ENCODE measurements around the gene U2AF1L4. TPM values are rescaled to one million over a fixed set of nuclear protein-coding genes. Genes with fewer than 3 reads are reported as not detected.

U2AF1L4 gene
- total RNA-seq, 2 experiments from 2014 or later: 24.9 to 26.6 TPM

DNA sequence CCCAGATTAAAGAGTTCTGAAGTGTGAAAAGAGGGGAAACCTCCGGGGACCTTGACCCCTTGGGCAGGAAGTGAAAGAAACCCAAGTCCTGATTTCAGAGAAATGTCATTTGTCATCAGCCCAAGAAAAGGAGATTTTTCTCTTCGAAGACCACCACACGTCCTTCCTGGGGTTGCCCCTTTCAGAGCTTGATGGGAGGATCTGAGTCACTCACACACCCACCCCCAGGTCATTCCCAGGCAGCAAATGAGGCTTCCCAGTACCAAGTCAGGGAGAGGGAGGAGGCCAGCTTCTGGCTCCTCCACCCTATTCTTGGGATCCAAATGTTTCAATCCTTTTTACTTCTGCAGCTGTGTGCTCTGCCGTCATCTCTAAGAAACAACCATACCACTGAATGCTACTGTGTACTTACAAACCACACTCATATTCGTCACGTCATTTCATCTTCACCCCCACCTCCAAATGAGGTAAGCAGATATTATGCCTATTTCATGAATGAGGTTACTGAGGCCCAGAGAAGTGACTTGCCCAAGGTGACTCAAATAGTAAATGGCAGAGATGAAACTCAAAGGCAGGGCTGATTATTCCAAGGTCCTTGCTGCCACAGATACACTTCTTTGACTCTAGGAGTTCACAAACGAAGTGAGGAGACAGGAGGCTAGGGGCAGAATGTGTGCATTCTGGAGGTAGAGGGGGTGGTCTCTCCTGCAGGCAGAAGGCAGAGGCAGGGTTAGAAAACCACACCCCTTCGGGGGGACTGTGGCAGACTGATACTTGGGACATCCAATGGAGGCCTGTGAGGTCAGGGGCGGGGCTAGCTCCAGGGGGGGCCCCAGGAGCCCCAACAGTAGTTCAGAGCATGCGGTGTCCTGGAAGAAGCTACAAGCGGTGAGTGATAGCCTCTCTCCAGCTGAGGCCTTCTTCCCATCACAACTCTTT lies 32.4 kb downstream of the U2AF1L4 start:
- POLR2A ChIA-PET: interaction anchor here (0.6 to 6.2 kb wide), 9 partner anchors 9 to 366 kb away, joined by 3 to 56 read pairs (median 8); partner anchors contain the start of genes IGFLR1, PSENEN and U2AF1L4

DNA sequence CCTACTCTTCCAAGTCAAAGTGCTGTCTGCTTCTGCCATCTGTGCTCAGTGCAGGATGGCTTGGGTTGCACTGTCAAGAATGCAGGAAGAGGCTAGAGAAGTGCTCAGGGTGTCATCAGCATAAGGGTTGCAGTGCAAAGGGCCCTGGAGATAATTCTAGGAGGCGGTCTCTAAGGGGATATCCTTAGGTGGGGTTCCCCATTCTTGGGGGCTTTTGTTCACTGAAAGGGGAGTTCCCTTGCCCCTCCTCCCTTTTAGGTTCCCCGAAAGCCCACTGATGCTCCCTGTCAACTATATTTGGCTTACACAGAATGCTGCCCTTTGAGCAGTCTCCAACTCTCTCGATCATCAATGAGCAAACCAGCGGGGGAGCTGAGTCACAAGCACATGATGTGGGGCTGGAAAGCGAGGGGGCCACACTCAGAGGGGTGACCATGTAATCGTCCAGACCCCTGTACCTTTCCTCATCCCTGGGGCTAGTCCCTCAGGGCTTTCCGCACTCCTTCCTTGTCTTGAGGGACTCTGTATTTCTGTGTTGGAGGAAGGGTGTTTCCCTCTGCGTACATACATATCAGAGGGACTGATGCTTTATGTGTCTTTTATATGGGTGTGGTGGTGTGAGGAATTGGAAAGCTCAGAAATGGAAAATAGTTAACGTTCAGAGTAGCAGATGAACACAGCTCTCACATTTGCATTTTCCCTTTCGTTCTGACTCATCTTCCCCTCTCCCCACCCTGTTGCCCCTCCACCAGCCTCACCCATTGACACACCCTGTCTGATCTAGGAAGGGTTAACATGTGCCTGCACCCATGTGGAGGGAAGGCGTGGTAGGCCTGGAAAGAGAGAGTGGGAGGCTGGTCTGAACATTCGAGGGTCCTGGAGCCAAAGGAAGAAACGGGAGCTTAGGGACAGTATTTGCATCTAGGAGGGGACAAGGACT lies 34.2 kb downstream of the U2AF1L4 start:
- CTCF ChIA-PET: interaction anchor here (0.7 to 6.6 kb wide), 7 partner anchors 11 to 364 kb away, joined by 3 to 67 read pairs (median 3); partner anchors contain the start of genes LIN37 and ZBTB32
- POLR2A ChIA-PET: interaction anchor here (0.8 to 6.2 kb wide), 9 partner anchors 8 to 159 kb away, joined by 3 to 56 read pairs (median 4); partner anchors contain the start of genes IGFLR1, LIN37, PSENEN and U2AF1L4

More for the DNA sequence above, 32.4 kb downstream of the U2AF1L4 start:
- CTCF ChIA-PET: interaction anchor here (1.1 to 6.6 kb wide), 7 partner anchors 13 to 193 kb away, joined by 3 to 67 read pairs (median 9); partner anchors contain the start of genes IGFLR1, LIN37 and ZBTB32

- ChIA-PET POLR2A (no interaction called here), CTCF (interaction anchor here (0.5 to 1.4 kb wide), 2 partner anchors 10 to 14 kb away, joined by 4 read pairs; no protein-coding TSS in a partner anchor)
These were observed 36.8 kb downstream of the U2AF1L4 start for GRCh38 chr19:35708391-35708790.

GRCh38 chr19:35704218-35704617 lies 41.0 kb downstream of the U2AF1L4 start, which contains the start of gene ZBTB32:
TSS of gene ZBTB32 (plus strand) at chr19:35704558. CDS start at chr19:35714627, 10,069 bp downstream.
- POLR2A ChIA-PET: interaction anchor here (2.6 kb wide), 1 partner anchor 36 kb away, joined by 7 read pairs; no protein-coding TSS in a partner anchor
- CTCF ChIA-PET: interaction anchor here (0.6 to 8.5 kb wide), 4 partner anchors 9 to 192 kb away, joined by 3 to 67 read pairs (median 3); no protein-coding TSS in a partner anchor

DNA sequence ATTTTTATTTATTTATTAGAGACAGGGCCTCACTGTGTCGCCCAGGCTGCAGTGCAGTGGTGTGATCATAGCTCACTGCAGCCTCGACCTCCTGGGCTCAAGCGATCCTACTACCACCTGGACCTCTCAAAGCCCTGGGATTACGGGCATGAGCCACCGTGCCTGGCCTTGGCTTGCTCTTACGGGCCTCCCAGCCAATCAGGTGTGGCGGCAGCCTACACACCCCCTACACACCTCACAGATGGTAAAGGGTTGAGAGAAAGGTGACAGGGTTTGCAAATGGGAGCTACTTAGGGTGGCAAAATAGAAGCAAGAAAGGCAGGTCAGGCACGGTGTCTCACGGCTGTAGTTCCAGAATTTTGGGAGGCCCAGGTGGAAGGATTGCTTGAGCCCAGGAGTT lies 41.9 kb downstream of the U2AF1L4 start:
- ChIA-PET POLR2A (interaction anchor here (1.5 to 2.6 kb wide), 3 partner anchors 10 to 37 kb away, joined by 7 to 56 read pairs (median 8); no protein-coding TSS in a partner anchor), CTCF (interaction anchor here (0.7 to 8.5 kb wide), 4 partner anchors 9 to 193 kb away, joined by 3 to 67 read pairs (median 6); no protein-coding TSS in a partner anchor)

GRCh38 chr19:35702223-35703012 lies 42.8 kb downstream of the U2AF1L4 start:
- CTCF ChIA-PET: interaction anchor here (0.7 to 8.5 kb wide), 6 partner anchors 8 to 46 kb away, joined by 3 to 67 read pairs (median 4); partner anchors contain the start of gene LIN37
- POLR2A ChIA-PET: interaction anchor here (0.8 to 2.6 kb wide), 7 partner anchors 11 to 55 kb away, joined by 3 to 56 read pairs (median 7); partner anchors contain the start of genes PSENEN and U2AF1L4

DNA sequence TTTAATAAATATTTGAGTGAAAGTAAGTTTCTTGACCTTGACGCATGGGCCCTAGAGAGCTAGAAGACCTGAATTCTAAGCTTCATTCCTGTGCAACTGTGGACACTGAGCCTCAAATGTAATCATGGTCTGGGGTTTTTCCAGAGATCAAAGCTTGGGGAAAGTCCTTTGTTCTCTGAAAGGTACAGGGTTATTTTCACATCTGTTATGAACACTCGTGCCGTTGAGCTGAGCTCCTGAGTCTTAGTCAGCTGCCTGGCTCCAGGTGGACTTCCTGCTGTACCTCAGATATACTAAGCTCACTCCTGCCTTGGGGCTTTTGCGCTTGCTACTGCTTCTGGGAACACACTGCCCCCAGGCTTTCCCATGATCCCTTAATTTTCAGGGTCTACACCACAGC lies 48.4 kb downstream of the U2AF1L4 start:
- ChIA-PET CTCF (interaction anchor here (2.8 to 8.5 kb wide), 3 partner anchors 16 to 123 kb away, joined by 10 to 67 read pairs (median 17); no protein-coding TSS in a partner anchor), POLR2A (interaction anchor here (0.5 kb wide), 1 partner anchor 123 kb away, joined by 3 read pairs; no protein-coding TSS in a partner anchor)

DNA sequence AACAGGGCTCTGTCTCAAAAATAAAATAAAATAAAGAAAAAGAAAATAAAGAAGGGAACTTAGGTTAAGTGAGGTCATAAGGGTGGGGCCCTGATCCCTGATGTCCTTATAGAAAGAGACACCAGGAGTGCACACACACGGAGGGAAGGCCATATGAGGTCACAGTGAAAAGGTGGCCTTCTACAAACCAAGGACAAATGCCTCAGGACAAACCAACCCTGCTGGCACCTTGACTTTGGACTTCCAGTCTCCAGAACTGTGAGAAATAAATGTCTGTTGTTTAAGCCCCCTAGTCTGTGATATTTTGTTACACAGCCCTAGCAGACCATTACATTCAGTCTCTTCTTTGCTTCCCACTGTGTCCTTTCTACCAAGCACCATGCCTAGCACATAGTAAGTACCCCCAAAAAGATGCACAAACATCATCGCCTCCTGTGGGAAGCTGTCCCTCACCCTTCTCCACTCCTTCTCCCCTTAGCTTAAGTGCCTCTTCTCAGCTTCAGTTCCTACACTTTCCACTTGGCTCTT lies 49.3 kb downstream of the U2AF1L4 start:
- CTCF ChIA-PET: interaction anchor here (2.8 to 8.5 kb wide), 3 partner anchors 17 to 124 kb away, joined by 10 to 67 read pairs (median 17); no protein-coding TSS in a partner anchor

GRCh38 chr19:35693835-35694599 lies 51.2 kb downstream of the U2AF1L4 start:
- POLR2A ChIA-PET: interaction anchor here (0.6 to 0.7 kb wide), 2 partner anchors 28 to 192 kb away, joined by 3 to 4 read pairs; no protein-coding TSS in a partner anchor

More for the DNA sequence above, 49.3 kb downstream of the U2AF1L4 start:
- POLR2A ChIA-PET: no interaction called here

GRCh38 chr19:35693422-35693821 lies 51.8 kb downstream of the U2AF1L4 start:
- POLR2A ChIA-PET: no interaction called here
- CTCF ChIA-PET: interaction anchor here (0.7 to 2.2 kb wide), 10 partner anchors 9 to 197 kb away, joined by 3 to 9 read pairs (median 6); partner anchors contain the start of gene LIN37

More at GRCh38 chr19:35693835-35694599, 51.2 kb downstream of the U2AF1L4 start:
- CTCF ChIA-PET: interaction anchor here (0.6 to 2.8 kb wide), 20 partner anchors 8 to 181 kb away, joined by 3 to 35 read pairs (median 4); partner anchors contain the start of genes IGFLR1, KIRREL2, LIN37 and PSENEN

Other genes starting within 250 kb of the U2AF1L4 start
- gene DMKN, start 231.8 kb downstream of the U2AF1L4 start, total RNA-seq: 1 to 10 TPM in 1 of 2 experiments, under 1 TPM in 1; 0.65 to 2.0 TPM
- not detected for gene SBSN, start 217.1 kb downstream of the U2AF1L4 start, total RNA-seq
- not detected for gene GAPDHS, start 212.0 kb downstream of the U2AF1L4 start, total RNA-seq
- gene TMEM147, start 199.8 kb downstream of the U2AF1L4 start, total RNA-seq: 100 to 1,000 TPM; 106 to 110 TPM
- not detected for gene ATP4A, start 181.8 kb downstream of the U2AF1L4 start, total RNA-seq
- not detected for gene PMIS2, start 159.2 kb downstream of the U2AF1L4 start, total RNA-seq
- 10 to 100 TPM; 38.8 to 40.9 TPM for gene HAUS5, start 132.7 kb downstream of the U2AF1L4 start, total RNA-seq
- 100 to 1,000 TPM; 102 to 104 TPM for gene RBM42, start 116.4 kb downstream of the U2AF1L4 start, total RNA-seq
- gene ETV2, start 103.7 kb downstream of the U2AF1L4 start, total RNA-seq: 1 to 10 TPM; 2.0 to 2.1 TPM
- 100 to 1,000 TPM; 426 to 431 TPM for gene COX6B1, start 97.1 kb downstream of the U2AF1L4 start, total RNA-seq
- under 1 TPM; 0.23 to 0.38 TPM for gene UPK1A, start 78.9 kb downstream of the U2AF1L4 start, total RNA-seq
- gene ZBTB32, start 40.9 kb downstream of the U2AF1L4 start, total RNA-seq: 100 to 1,000 TPM; 278 to 282 TPM
- gene KMT2B, start 27.4 kb downstream of the U2AF1L4 start, total RNA-seq: 10 to 100 TPM; 52.0 to 53.1 TPM
- 10 to 100 TPM; 82.6 to 85.6 TPM for gene IGFLR1, start 3.0 kb downstream of the U2AF1L4 start, total RNA-seq
- gene PSENEN, start 233 bp upstream of the U2AF1L4 start, total RNA-seq: 10 to 100 TPM; 50.8 to 53.4 TPM
- gene LIN37, start 3.2 kb upstream of the U2AF1L4 start, total RNA-seq: 10 to 100 TPM in 1 of 2 experiments, 1 to 10 TPM in 1; 7.3 to 10.5 TPM
- gene HSPB6, start 11.6 kb upstream of the U2AF1L4 start, total RNA-seq: under 1 TPM in 1 of 2 experiments, not detected in 1; 0.21 TPM
- 10 to 100 TPM; 33.7 to 37.0 TPM for gene PROSER3, start 12.8 kb upstream of the U2AF1L4 start, total RNA-seq
- 10 to 100 TPM; 12.0 to 16.5 TPM for gene ARHGAP33, start 30.1 kb upstream of the U2AF1L4 start, total RNA-seq
- gene PRODH2, start 67.4 kb upstream of the U2AF1L4 start, total RNA-seq: not detected
- not detected for gene NPHS1, start 107.1 kb upstream of the U2AF1L4 start, total RNA-seq
- 1 to 10 TPM; 1.0 TPM for gene KIRREL2, start 111.5 kb upstream of the U2AF1L4 start, total RNA-seq
- 1 to 10 TPM in 1 of 2 experiments, under 1 TPM in 1; 0.61 to 1.7 TPM for gene APLP1, start 123.2 kb upstream of the U2AF1L4 start, total RNA-seq
- 10 to 100 TPM; 80.2 to 85.9 TPM for gene NFKBID, start 155.1 kb upstream of the U2AF1L4 start, total RNA-seq
- 10 to 100 TPM; 63.0 to 66.2 TPM for gene HCST, start 157.1 kb upstream of the U2AF1L4 start, total RNA-seq
- gene TYROBP, start 162.9 kb upstream of the U2AF1L4 start, total RNA-seq: not detected
- gene LRFN3, start 191.0 kb upstream of the U2AF1L4 start, total RNA-seq: 10 to 100 TPM; 11.8 TPM
- gene SDHAF1, start 249.8 kb upstream of the U2AF1L4 start, total RNA-seq: 10 to 100 TPM; 22.6 to 26.0 TPM